H9 (cell line): ENCODE measurements around the gene PRR20D. TPM values are rescaled to one million over a fixed set of nuclear protein-coding genes. Genes with fewer than 3 reads are reported as not detected.

ENCODE experiments used
- DNase-seq: peaks from one replicate; pipeline ENCODE4 v3.0.0-alpha.2; 2017
- H2AFZ ChIP-seq: one replicate; pipeline ENCODE4 v1.6.1; 2013; ENCODE audit warnings: mild to moderate bottlenecking, low read length, control low read depth, moderate library complexity
- H2AK5ac ChIP-seq: 2 replicates; pipeline ENCODE4 v1.6.1; 2013; ENCODE audit warnings: low read length, control low read depth, mixed read lengths; ENCODE audit not compliant: insufficient read length
- H2BK120ac ChIP-seq: one replicate; pipeline ENCODE4 v1.6.1; 2013; ENCODE audit warnings: low read depth, mild to moderate bottlenecking, low read length, control low read depth, inconsistent platforms; ENCODE audit not compliant: poor library complexity, severe bottlenecking
- H2BK12ac ChIP-seq: 2 replicates; pipeline ENCODE4 v1.6.1; 2013; ENCODE audit warnings: low read length, control low read depth, mixed read lengths, low read depth; ENCODE audit not compliant: insufficient read length
- H2BK15ac ChIP-seq: 2 replicates; pipeline ENCODE4 v1.6.1; 2013; ENCODE audit warnings: low read depth, low read length, control low read depth
- H2BK20ac ChIP-seq: one replicate; pipeline ENCODE4 v1.6.1; 2013; ENCODE audit warnings: low read depth, mild to moderate bottlenecking, low read length, control low read depth, inconsistent platforms; ENCODE audit not compliant: poor library complexity, severe bottlenecking
- H2BK5ac ChIP-seq: 2 replicates; pipeline ENCODE4 v1.6.1; 2013; ENCODE audit warnings: low read length, control low read depth, mixed read lengths; ENCODE audit not compliant: insufficient read length
- H3K14ac ChIP-seq: 2 replicates; pipeline ENCODE4 v1.6.1; 2013; ENCODE audit warnings: low read length, control low read depth; ENCODE audit not compliant: insufficient read depth
- H3K18ac ChIP-seq: 2 replicates; pipeline ENCODE4 v1.6.1; 2013; ENCODE audit warnings: low read depth, mild to moderate bottlenecking, mixed read lengths, low read length, control low read depth; ENCODE audit not compliant: insufficient read length
- H3K23ac ChIP-seq: 2 replicates; pipeline ENCODE4 v1.6.1; 2013; ENCODE audit warnings: low read length, control low read depth, mixed read lengths, low read depth; ENCODE audit not compliant: insufficient read length
- H3K23me2 ChIP-seq: 2 replicates; pipeline ENCODE4 v1.6.1; 2013; ENCODE audit warnings: low read depth, mild to moderate bottlenecking, mixed read lengths, low read length, control low read depth; ENCODE audit not compliant: insufficient read length, poor library complexity, severe bottlenecking
- H3K27ac ChIP-seq: 2 replicates; pipeline ENCODE4 v1.5.1; 2013; ENCODE audit warnings: low read length, control low read depth, mixed read lengths, low read depth; ENCODE audit not compliant: insufficient read length
- H3K27me3 ChIP-seq: 2 replicates; pipeline ENCODE4 v1.6.1; 2013; ENCODE audit warnings: low read length, control low read depth, inconsistent platforms; ENCODE audit not compliant: insufficient read depth
- H3K4ac ChIP-seq: 2 replicates; pipeline ENCODE4 v1.6.1; 2013; ENCODE audit warnings: low read depth, mild to moderate bottlenecking, control low read depth, inconsistent platforms, low read length, moderate library complexity
- H3K4me1 ChIP-seq: 2 replicates; pipeline ENCODE4 v1.6.1; 2013; ENCODE audit warnings: low read length, control low read depth, inconsistent platforms; ENCODE audit not compliant: insufficient read depth
- H3K4me2 ChIP-seq: 2 replicates; pipeline ENCODE4 v1.6.1; 2013; ENCODE audit warnings: low read length, control low read depth, mixed read lengths; ENCODE audit not compliant: insufficient read length, insufficient read depth
- H3K56ac ChIP-seq: 2 replicates; pipeline ENCODE4 v1.6.1; 2013; ENCODE audit warnings: low read depth, mild to moderate bottlenecking, mixed read lengths, low read length, control low read depth; ENCODE audit not compliant: insufficient read length
- H3K79me1 ChIP-seq: 2 replicates; pipeline ENCODE4 v1.6.1; 2013; ENCODE audit warnings: low read depth, mild to moderate bottlenecking, moderate library complexity, low read length, control low read depth, inconsistent platforms; ENCODE audit not compliant: insufficient read depth, poor library complexity, severe bottlenecking
- H3K79me2 ChIP-seq: 2 replicates; pipeline ENCODE4 v1.6.1; 2013; ENCODE audit warnings: low read length, control low read depth, inconsistent platforms; ENCODE audit not compliant: insufficient read depth
- H3K9ac ChIP-seq: 2 replicates; pipeline ENCODE4 v1.6.1; 2013; ENCODE audit warnings: low read length, control low read depth, mixed read lengths; ENCODE audit not compliant: insufficient read length; ENCODE audit errors: extremely low read depth
- H3K9me3 ChIP-seq: one replicate; pipeline ENCODE4 v1.6.1; 2013; ENCODE audit warnings: low read depth, low read length, inconsistent platforms; ENCODE audit not compliant: control insufficient read depth
- H3T11ph ChIP-seq: one replicate; pipeline ENCODE4 v1.6.1; 2013; ENCODE audit warnings: mild to moderate bottlenecking, low read length, control low read depth, inconsistent platforms
- H4K20me1 ChIP-seq: one replicate; pipeline ENCODE4 v1.6.1; 2013; ENCODE audit not compliant: control insufficient read depth, insufficient read length, insufficient read depth
- H4K5ac ChIP-seq: 2 replicates; pipeline ENCODE4 v1.6.1; 2013; ENCODE audit warnings: low read depth, mild to moderate bottlenecking, mixed read lengths, low read length, control low read depth; ENCODE audit not compliant: insufficient read length
- H4K8ac ChIP-seq: replicated peaks from 2 replicates; pipeline ENCODE4 v1.6.1; 2013; ENCODE audit warnings: low read length, control low read depth, mixed read lengths, low read depth; ENCODE audit not compliant: insufficient read length
- H4K91ac ChIP-seq: 2 replicates; pipeline ENCODE4 v1.6.1; 2013; ENCODE audit warnings: low read depth, mild to moderate bottlenecking, moderate library complexity, mixed read lengths, low read length, control low read depth; ENCODE audit not compliant: insufficient read length
- H3K27ac Mint-ChIP-seq, 3 experiments: 2 replicates in 2 of 3; 3 replicates in 1 of 3; pipeline ENCODE4 v1.8.0; 2020 to 2021; ENCODE audit warnings: mixed read lengths in 3 of 3, mild to moderate bottlenecking in 1 of 3, moderate library complexity in 1 of 3
- H3K27me3 Mint-ChIP-seq: 2 replicates; pipeline ENCODE4 v1.8.0; 2021; ENCODE audit warnings: low read depth, mild to moderate bottlenecking, moderate library complexity, mixed read lengths
- H3K36me3 Mint-ChIP-seq, 3 experiments: 2 replicates in 2 of 3; 3 replicates in 1 of 3; pipeline ENCODE4 v1.8.0; 2020 to 2021; ENCODE audit warnings: low read depth in 3 of 3, mixed read lengths in 3 of 3; ENCODE audit not compliant: insufficient read depth in 1 of 3
- H3K4me1 Mint-ChIP-seq, 2 experiments: 2 replicates each; pipeline ENCODE4 v1.8.0; 2020; ENCODE audit warnings: mixed read lengths in 2 of 2
- H3K4me3 Mint-ChIP-seq, 2 experiments: 2 replicates in 1 of 2; 3 replicates in 1 of 2; pipeline ENCODE4 v1.8.0; 2020 to 2021; ENCODE audit warnings: mild to moderate bottlenecking in 2 of 2, mixed read lengths in 2 of 2, moderate library complexity in 1 of 2
- H3K9me3 Mint-ChIP-seq, 2 experiments: 2 replicates in 1 of 2; 3 replicates in 1 of 2; pipeline ENCODE4 v1.8.0; 2020; ENCODE audit warnings: mild to moderate bottlenecking in 2 of 2, mixed read lengths in 2 of 2, moderate library complexity in 1 of 2
- WGBS: extraction: QIAGEN DNeasy Blood & Tissue Kit; methylation state at CpG from one replicate; pipeline ENCODE4 v1.1.7; 2013; ENCODE audit warnings: missing lambda C conversion rate, low lambda C conversion rate, mixed read lengths; ENCODE audit not compliant: insufficient read length; ENCODE audit errors: extremely low coverage; 5-methylcytosine and 5-hydroxymethylcytosine counted together
- total RNA-seq: library from RNA; stranded (reverse); gene quantifications from 2 replicates; pipeline ENCODE4 v1.2.1, GENCODE V29; 2021
- TF ChIP-seq, protein P1 (sequence below): fragments of 200-600 bp; sonication (generic); conservative IDR thresholded peaks from 3 replicates; pipeline ENCODE4 v1.8.0; 2021; ENCODE audit warnings: antibody characterized with exemption, mild to moderate bottlenecking

Gene PRR20D
- total RNA-seq, 1 experiment from 2014 or later = not detected

- Histone ChIP-seq H3K4ac (no peak overlapping the region), H3K14ac (no peak overlapping the region), H3K56ac (no peak overlapping the region), H3K4me2 (no peak overlapping the region), H2BK5ac (no peak overlapping the region), H4K8ac (no peak overlapping the region), H4K5ac (no peak overlapping the region), H2BK15ac (no peak overlapping the region), H2BK20ac (no peak overlapping the region), H2AFZ (no peak overlapping the region), H4K20me1 (no peaks in the 10 kb centered on the region), H4K91ac (no peak overlapping the region), H3K18ac (no peak overlapping the region), H3K23ac (no peak overlapping the region), H3K23me2 (no peaks in the 10 kb centered on the region), H3K27ac (no peak overlapping the region), H3T11ph (no peak overlapping the region), H3K4me1 (no peaks in the 10 kb centered on the region), H3K79me1 (no peaks in the 10 kb centered on the region), H2AK5ac (no peak overlapping the region), H3K27me3 (no peaks in the 10 kb centered on the region), H2BK12ac (no peak overlapping the region), H3K79me2 (no peaks in the 10 kb centered on the region), H3K9me3 (no peaks in the 10 kb centered on the region), H2BK120ac (no peak overlapping the region), H3K9ac (no peak overlapping the region)
- no peak for DNase-seq
- TF ChIP-seq, protein P1, sequence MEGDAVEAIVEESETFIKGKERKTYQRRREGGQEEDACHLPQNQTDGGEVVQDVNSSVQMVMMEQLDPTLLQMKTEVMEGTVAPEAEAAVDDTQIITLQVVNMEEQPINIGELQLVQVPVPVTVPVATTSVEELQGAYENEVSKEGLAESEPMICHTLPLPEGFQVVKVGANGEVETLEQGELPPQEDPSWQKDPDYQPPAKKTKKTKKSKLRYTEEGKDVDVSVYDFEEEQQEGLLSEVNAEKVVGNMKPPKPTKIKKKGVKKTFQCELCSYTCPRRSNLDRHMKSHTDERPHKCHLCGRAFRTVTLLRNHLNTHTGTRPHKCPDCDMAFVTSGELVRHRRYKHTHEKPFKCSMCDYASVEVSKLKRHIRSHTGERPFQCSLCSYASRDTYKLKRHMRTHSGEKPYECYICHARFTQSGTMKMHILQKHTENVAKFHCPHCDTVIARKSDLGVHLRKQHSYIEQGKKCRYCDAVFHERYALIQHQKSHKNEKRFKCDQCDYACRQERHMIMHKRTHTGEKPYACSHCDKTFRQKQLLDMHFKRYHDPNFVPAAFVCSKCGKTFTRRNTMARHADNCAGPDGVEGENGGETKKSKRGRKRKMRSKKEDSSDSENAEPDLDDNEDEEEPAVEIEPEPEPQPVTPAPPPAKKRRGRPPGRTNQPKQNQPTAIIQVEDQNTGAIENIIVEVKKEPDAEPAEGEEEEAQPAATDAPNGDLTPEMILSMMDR = no peak
- Mint-ChIP-seq H3K27me3 (no peaks in the 10 kb centered on the region), H3K4me3 (no peak overlapping the region), H3K27ac (no peak overlapping the region), H3K9me3 (no peaks in the 10 kb centered on the region), H3K4me1 (no peaks in the 10 kb centered on the region), H3K36me3 (no peaks in the 10 kb centered on the region)
- no CpG with 5 or more reads among the region's 1 CpG for WGBS
Observed at GRCh38 chr13:57212989-57213388, 52.6 kb downstream of the PRR20D start.

Other genes with a start within 250 kb of the PRR20D start
- gene PRR20A, start 19.7 kb upstream of the PRR20D start, total RNA-seq = not detected in 2 replicates
- not detected in 2 replicates for gene PRR20B, start 13.1 kb upstream of the PRR20D start, total RNA-seq
- not detected in 2 replicates for gene PRR20C, start 6.6 kb upstream of the PRR20D start, total RNA-seq
- not detected in 2 replicates for gene PRR20E, start 6.6 kb downstream of the PRR20D start, total RNA-seq